Coronary artery (tissue), 2 donors: ENCODE results near the gene OTOG.
A peak's percentile ranks its signal among the peaks of the same experiment; 100 is the strongest.

ENCODE experiments used
- DNase-seq: peaks from one replicate; pipeline ENCODE4 v3.0.0-alpha.2; 2017; ENCODE audit warnings: low spot score
- H3K27ac ChIP-seq, 2 donors: fragments of 200-600 bp; sonication (generic); one replicate each; pipeline ENCODE4 v1.5.1; 2016 to 2019
- H3K4me3 ChIP-seq: fragments of 200-600 bp; sonication (generic); 2 replicates; pipeline ENCODE4 v1.5.1; 2016; ENCODE audit warnings: mild to moderate bottlenecking, moderate library complexity
- CTCF ChIP-seq: fragments of 200-600 bp; sonication (generic); IDR thresholded peaks from one replicate; pipeline ENCODE4 v1.5.1; 2019; ENCODE audit warnings: antibody characterized with exemption

Gene OTOG

GRCh38 chr11:17538731-17539130 is 8.3 kb upstream of the OTOG start:
- DNase-seq = no peak
- Histone ChIP-seq H3K27ac (no peak overlapping the region), H3K4me3 (no peak overlapping the region)
- no peak for TF ChIP-seq CTCF

GRCh38 chr11:17540807-17541206 is 6.3 kb upstream of the OTOG start:
- DNase-seq = no peak
- no peak for TF ChIP-seq CTCF
- no peak overlapping the region for H3K4me3 ChIP-seq
- H3K27ac ChIP-seq = no peak overlapping the region

DNA sequence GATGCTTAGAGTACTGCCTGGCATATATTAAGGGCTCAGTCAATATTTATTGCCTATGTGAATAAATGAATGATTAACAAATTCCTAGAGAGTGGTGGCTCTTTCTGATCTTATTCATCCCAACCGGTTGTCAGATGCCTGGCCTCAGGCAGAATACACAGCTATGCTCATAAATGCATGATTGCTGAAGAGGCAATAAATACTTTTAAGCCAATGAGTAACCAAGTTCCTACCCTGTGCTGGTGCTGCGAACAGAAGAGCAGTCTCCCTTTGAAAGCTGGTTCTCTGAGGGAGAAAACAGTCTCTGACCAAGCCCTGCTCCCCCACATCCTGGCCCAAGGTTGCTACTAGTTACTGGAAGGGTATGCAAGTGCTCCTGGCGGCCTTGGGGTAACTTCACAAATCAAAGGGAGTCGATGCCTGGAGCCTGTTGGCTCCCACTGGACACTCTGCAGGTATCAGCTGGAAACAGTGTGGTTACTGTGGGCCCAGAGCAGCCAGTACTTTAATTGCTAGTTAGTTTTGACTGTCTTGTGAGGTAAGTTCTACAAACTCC is 5.7 kb upstream of the OTOG start:
- TF ChIP-seq CTCF = no peak
- Histone ChIP-seq H3K27ac (no peak overlapping the region), H3K4me3 (no peak overlapping the region)
- DNase-seq = no peak

DNA sequence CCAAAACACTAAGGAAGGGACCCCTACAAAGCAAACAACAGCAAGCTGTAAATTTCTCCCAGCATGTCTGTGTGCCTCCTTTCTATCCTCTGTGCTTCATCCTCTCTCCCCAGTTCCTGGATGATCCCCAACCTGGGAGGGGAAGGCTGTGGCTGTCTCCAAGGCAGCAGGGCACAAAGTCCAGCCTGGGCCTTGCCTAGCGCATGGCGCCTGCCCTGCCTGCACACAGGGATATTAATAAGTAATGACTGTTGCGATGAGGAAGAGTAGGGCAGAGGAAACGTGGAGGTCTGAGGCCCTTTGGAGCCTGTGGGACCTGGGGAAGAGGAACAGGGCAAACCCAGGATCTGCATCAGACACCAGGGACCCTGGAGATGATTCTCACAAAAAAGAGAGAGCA is 4.8 kb upstream of the OTOG start:
- Histone ChIP-seq H3K4me3 (no peak overlapping the region), H3K27ac (no peak overlapping the region)
- DNase-seq = no peak
- no peak for TF ChIP-seq CTCF

DNA sequence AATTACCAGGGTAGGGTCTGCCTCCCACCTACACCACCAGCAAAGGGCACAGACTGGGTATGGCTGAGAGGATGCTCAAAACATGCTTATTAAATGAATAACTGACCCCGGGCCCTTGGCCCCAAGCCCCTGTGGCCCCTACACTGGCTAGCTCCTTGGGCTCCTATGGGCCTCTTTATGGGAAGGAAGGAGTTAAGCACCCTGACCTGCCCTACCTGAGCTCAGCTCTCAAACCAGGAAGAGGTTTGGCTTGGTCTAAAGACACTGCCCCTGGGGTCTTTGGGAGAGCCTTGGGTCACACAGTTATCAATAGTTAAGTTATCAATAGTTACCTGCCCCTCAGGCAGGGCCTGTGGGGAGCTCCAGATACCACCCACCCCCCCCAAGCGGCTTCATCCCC is 4.0 kb upstream of the OTOG start:
- H3K4me3 ChIP-seq = no peak overlapping the region
- no peak for TF ChIP-seq CTCF
- H3K27ac ChIP-seq = no peak overlapping the region
- DNase-seq = no peak

- H3K4me3 ChIP-seq = peak overlapping the region; percentile 50
- H3K27ac ChIP-seq = no peak overlapping the region
- no peak for DNase-seq
- TF ChIP-seq CTCF = no peak
Measured at GRCh38 chr11:17543574-17544180, 3.4 kb upstream of the OTOG start.

GRCh38 chr11:17544181-17544622 is 2.9 kb upstream of the OTOG start, which contains the start of gene USH1C:
Gene USH1C, minus strand, starts transcription at chr11:17544416. Its CDS starts 109 bp downstream, at chr11:17544307.
- H3K27ac ChIP-seq = no peak within 1 kb of the TSS
- no peak for TF ChIP-seq CTCF
- no peak for DNase-seq
- peak within 1 kb of the TSS; percentile 50 for H3K4me3 ChIP-seq
